CD4-positive, alpha-beta T cell (primary cell): ENCODE data around the gene MIER3. TPM values are rescaled to one million over a fixed set of nuclear protein-coding genes. Genes with fewer than 3 reads are reported as not detected.

ENCODE experiments used
- ATAC-seq: fragments of 200-7000 bp; cut with Tn5 transposase; one replicate; pipeline ENCODE4 v1.10.0; 2022; ENCODE audit warnings: mild to moderate bottlenecking; ENCODE audit not compliant: poor library complexity
- CTCF ChIA-PET: fragments of 350-600 bp; sonication (Branson Sonifier 250); formaldehyde crosslinking; loops from one replicate; lab custom pipeline; 2021; ENCODE audit warnings: antibody characterized with exemption, inconsistent platforms; lab: Charles Lee
- POLR2A ChIA-PET: fragments of 350-600 bp; sonication (Branson Sonifier 250); formaldehyde crosslinking; loops from one replicate; lab custom pipeline; 2021; ENCODE audit warnings: antibody characterized with exemption, inconsistent platforms; lab: Charles Lee
- DNase-seq, 14 experiments: peaks; one replicate each; pipeline ENCODE4 v3.0.0-alpha.2; 2013 to 2020; ENCODE audit warnings: mixed read lengths in 2 of 14
- H3K27ac ChIP-seq, 2 donors: one replicate each; pipeline versions ENCODE4 v1.5.1 to v1.7.0; 2013; ENCODE audit warnings: low read length in 2 of 2, low read depth in 1 of 2, mild to moderate bottlenecking in 1 of 2
- H3K27me3 ChIP-seq, 2 experiments: 1 replicate in 1 of 2; 2 replicates in 1 of 2; pipeline versions ENCODE4 v1.6.1 to v1.7.0; 2013; ENCODE audit warnings: low read length in 2 of 2, control low read depth in 1 of 2, mild to moderate bottlenecking in 1 of 2, moderate library complexity in 1 of 2; ENCODE audit not compliant: insufficient read depth in 2 of 2, control insufficient read depth in 1 of 2
- H3K36me3 ChIP-seq: one replicate; pipeline ENCODE4 v1.6.1; 2013; ENCODE audit warnings: low read length, control low read depth; ENCODE audit not compliant: insufficient read depth
- H3K4me1 ChIP-seq: one replicate; pipeline ENCODE4 v1.6.1; 2013; ENCODE audit warnings: low read length, control low read depth; ENCODE audit not compliant: insufficient read depth
- H3K4me3 ChIP-seq: one replicate; pipeline ENCODE4 v1.5.1; 2013; ENCODE audit warnings: mild to moderate bottlenecking, low read length, moderate library complexity
- H3K9me3 ChIP-seq, 2 experiments: 1 replicate in 1 of 2; 2 replicates in 1 of 2; pipeline versions ENCODE4 v1.6.1 to v1.7.0; 2013; ENCODE audit warnings: low read length in 2 of 2, mild to moderate bottlenecking in 2 of 2, control low read depth in 1 of 2, moderate library complexity in 1 of 2; ENCODE audit not compliant: control insufficient read depth in 1 of 2, insufficient read depth in 1 of 2
- H3K27ac Mint-ChIP-seq: one replicate; pipeline ENCODE4 v1.8.0; 2020; ENCODE audit warnings: mixed read lengths
- H3K27me3 Mint-ChIP-seq: one replicate; pipeline ENCODE4 v1.8.0; 2021; ENCODE audit warnings: mixed read lengths
- H3K36me3 Mint-ChIP-seq: one replicate; pipeline ENCODE4 v1.8.0; 2021; ENCODE audit warnings: low read depth, mixed read lengths
- H3K4me1 Mint-ChIP-seq: one replicate; pipeline ENCODE4 v1.8.0; 2021; ENCODE audit warnings: low read depth, mixed read lengths
- H3K4me3 Mint-ChIP-seq: one replicate; pipeline ENCODE4 v1.8.0; 2020; ENCODE audit warnings: mild to moderate bottlenecking, mixed read lengths
- H3K9me3 Mint-ChIP-seq: one replicate; pipeline ENCODE4 v1.8.0; 2020; ENCODE audit warnings: mixed read lengths
- intact Hi-C, 2 experiments: fragments of 100-400 bp; cut with DNase I in 1 of 2; cut with micrococcal nuclease in 1 of 2; formaldehyde crosslinking; loops; one replicate each; pipeline versions ENCODE4 v1.15.1 to v1.9.0; 2023 to 2025; cut with DNase I, micrococcal nuclease
- total RNA-seq, 174 experiments: library from RNA in 2 of 174; stranded (reverse) in 2 of 174; gene quantifications; one replicate each; pipeline ENCODE4 v1.2.3 and lab custom pipeline; 2021 to 2026
- TF ChIP-seq, protein P1 (sequence below): fragments of 200-600 bp; IDR thresholded peaks from one replicate; pipeline ENCODE4 v1.8.0; 2022; ENCODE audit warnings: antibody characterized with exemption, mild to moderate bottlenecking

MIER3 gene
- total RNA-seq, 2 experiments from 2014 or later: 25.9 to 26.1 TPM

DNA sequence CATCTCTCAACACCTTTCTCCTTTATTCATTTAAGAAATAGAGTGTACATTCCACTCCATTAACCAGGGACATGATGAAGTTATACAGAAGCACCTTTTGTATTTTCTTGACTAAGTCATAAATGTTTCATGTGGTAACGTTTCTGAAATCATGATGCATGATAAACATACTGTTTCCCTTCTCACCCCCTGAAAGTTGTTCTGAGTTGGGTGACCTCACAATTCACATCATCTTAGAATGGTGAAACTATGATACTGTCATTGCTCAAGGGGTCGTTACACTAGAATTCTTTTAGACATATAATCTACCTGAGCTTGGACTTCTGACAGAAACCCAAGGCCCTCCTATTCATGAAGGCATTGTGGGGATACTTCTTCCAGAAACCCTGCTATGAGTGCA lies 37.8 kb upstream of the MIER3 start:
- no peak for ATAC-seq
- ChIA-PET POLR2A (interaction anchor here (0.5 kb wide), 1 partner anchor 135 kb away, joined by 3 read pairs; no protein-coding TSS in a partner anchor), CTCF (no interaction called here)
- H3K36me3 ChIP-seq: no peaks in the 10 kb centered on the region
- intact Hi-C loops: no loop called here
- Mint-ChIP-seq H3K27ac (no peak overlapping the region), H3K4me1 (peaks cover under 1% of the 10 kb centered on the region), H3K27me3 (no peaks in the 10 kb centered on the region), H3K36me3 (no peaks in the 10 kb centered on the region), H3K9me3 (no peaks in the 10 kb centered on the region), H3K4me3 (no peak overlapping the region)
- no peaks in the 10 kb centered on the region for H3K27me3 ChIP-seq
- H3K27ac ChIP-seq: no peak overlapping the region
- TF ChIP-seq, protein P1, sequence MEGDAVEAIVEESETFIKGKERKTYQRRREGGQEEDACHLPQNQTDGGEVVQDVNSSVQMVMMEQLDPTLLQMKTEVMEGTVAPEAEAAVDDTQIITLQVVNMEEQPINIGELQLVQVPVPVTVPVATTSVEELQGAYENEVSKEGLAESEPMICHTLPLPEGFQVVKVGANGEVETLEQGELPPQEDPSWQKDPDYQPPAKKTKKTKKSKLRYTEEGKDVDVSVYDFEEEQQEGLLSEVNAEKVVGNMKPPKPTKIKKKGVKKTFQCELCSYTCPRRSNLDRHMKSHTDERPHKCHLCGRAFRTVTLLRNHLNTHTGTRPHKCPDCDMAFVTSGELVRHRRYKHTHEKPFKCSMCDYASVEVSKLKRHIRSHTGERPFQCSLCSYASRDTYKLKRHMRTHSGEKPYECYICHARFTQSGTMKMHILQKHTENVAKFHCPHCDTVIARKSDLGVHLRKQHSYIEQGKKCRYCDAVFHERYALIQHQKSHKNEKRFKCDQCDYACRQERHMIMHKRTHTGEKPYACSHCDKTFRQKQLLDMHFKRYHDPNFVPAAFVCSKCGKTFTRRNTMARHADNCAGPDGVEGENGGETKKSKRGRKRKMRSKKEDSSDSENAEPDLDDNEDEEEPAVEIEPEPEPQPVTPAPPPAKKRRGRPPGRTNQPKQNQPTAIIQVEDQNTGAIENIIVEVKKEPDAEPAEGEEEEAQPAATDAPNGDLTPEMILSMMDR: no peak
- no peaks in the 10 kb centered on the region for H3K4me1 ChIP-seq
- no peak for DNase-seq
- H3K9me3 ChIP-seq: no peaks in the 10 kb centered on the region
- H3K4me3 ChIP-seq: no peak overlapping the region

DNA sequence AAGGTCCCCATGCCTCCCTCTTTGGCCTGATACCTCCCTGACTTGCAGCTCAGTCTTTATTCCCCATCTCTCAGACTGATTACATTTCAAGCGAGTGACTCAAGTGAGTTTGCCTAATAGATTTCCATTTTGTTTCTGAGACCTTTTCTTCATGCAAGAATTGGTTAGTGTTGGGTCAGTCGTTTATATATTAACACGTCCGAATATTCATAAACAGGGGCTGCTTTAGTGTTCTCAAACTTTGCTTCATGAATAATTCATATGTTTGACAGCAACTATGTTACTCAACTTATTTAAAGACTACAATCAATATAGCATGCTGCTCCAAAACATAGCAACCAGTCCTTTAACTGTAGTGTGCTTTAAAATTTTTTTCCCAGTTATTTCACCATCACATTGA lies 36.6 kb upstream of the MIER3 start:
- no peaks in the 10 kb centered on the region for H3K9me3 Mint-ChIP-seq
- peaks cover 10% of the 10 kb centered on the region for H3K4me1 Mint-ChIP-seq
- no peaks in the 10 kb centered on the region for H3K27me3 ChIP-seq
- H3K27ac Mint-ChIP-seq: no peak overlapping the region
- H3K27ac ChIP-seq: no peak overlapping the region
- H3K4me3 Mint-ChIP-seq: no peak overlapping the region
- no peak for DNase-seq
- no peaks in the 10 kb centered on the region for H3K4me1 ChIP-seq
- H3K27me3 Mint-ChIP-seq: no peaks in the 10 kb centered on the region
- intact Hi-C loops: no loop called here
- CTCF ChIA-PET: no interaction called here
- POLR2A ChIA-PET: no interaction called here
- TF ChIP-seq, protein P1: no peak
- no peaks in the 10 kb centered on the region for H3K36me3 Mint-ChIP-seq
- no peaks in the 10 kb centered on the region for H3K9me3 ChIP-seq
- H3K36me3 ChIP-seq: no peaks in the 10 kb centered on the region
- H3K4me3 ChIP-seq: no peak overlapping the region
- ATAC-seq: no peak

DNA sequence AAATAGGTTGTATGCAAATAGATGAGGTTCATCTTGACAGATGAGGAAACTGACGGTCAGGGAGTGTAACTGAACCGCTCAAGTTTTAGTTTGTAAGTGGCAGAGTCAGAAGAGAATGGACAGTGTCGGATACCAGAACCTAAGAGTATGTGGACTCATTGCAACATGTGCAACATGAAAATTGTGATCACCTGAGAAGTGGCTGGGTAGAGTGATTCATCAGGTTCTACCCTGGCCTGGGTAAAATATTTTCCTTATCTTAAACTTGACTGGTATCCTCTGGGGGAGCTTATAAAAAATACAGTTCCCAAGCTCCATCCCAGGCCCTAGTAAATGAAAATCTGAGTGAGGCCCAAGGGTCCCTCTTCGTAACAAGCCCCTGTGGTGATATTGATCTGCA lies 35.2 kb upstream of the MIER3 start:
- TF ChIP-seq, protein P1: no peak
- Histone ChIP-seq H3K36me3 (no peaks in the 10 kb centered on the region), H3K9me3 (no peaks in the 10 kb centered on the region), H3K4me3 (no peak overlapping the region), H3K27me3 (no peaks in the 10 kb centered on the region), H3K27ac (no peak overlapping the region), H3K4me1 (no peaks in the 10 kb centered on the region)
- Mint-ChIP-seq H3K4me3 (no peak overlapping the region), H3K36me3 (no peaks in the 10 kb centered on the region), H3K27me3 (no peaks in the 10 kb centered on the region), H3K4me1 (peaks cover 10% of the 10 kb centered on the region), H3K27ac (no peak overlapping the region), H3K9me3 (no peaks in the 10 kb centered on the region)
- POLR2A ChIA-PET: interaction anchor here (0.6 kb wide), 1 partner anchor 24 kb away, joined by 4 read pairs; no protein-coding TSS in a partner anchor
- intact Hi-C loops: no loop called here
- DNase-seq (no peak), ATAC-seq (no peak)
- CTCF ChIA-PET: no interaction called here
